Astrocyte of the spinal cord (primary cell): ENCODE measurements around the gene GRIN3B.
"Not testable (repeated sequence)": the region's sequence is repeated elsewhere in the genome, so short reads cannot be mapped to it uniquely, and the experiment has no call there.

Experiments used
- DNase-seq: peaks from one replicate; pipeline ENCODE4 v3.0.0; 2011; ENCODE audit warnings: low read depth, low spot score
- H3K4me3 ChIP-seq: 2 replicates; pipeline ENCODE4 v1.5.1; 2011; ENCODE audit warnings: low read depth, mild to moderate bottlenecking, low read length, moderate library complexity
- CTCF ChIP-seq: IDR thresholded peaks from 2 replicates; pipeline ENCODE4 v1.5.1; 2012; ENCODE audit warnings: low read depth, mild to moderate bottlenecking, low read length, inconsistent platforms
- in situ Hi-C: cut with HindIII; loops from 2 replicates; pipeline ENCODE4 v1.10.0; 2017; ENCODE audit warnings: low sequenced_read_pairs

Gene GRIN3B

GRCh38 chr19:955803-956765 lies 44.1 kb upstream of the GRIN3B start:
- in situ Hi-C loops: no loop called here
- no peak for TF ChIP-seq CTCF
- no peak for DNase-seq

GRCh38 chr19:956766-957440 lies 43.3 kb upstream of the GRIN3B start:
- in situ Hi-C loops: no loop called here
- no peak for TF ChIP-seq CTCF
- H3K4me3 ChIP-seq: no peak overlapping the region
- no peak for DNase-seq

More at GRCh38 chr19:955803-956765, 44.1 kb upstream of the GRIN3B start:
- no peak overlapping the region for H3K4me3 ChIP-seq

GRCh38 chr19:957578-957977 lies 42.6 kb upstream of the GRIN3B start:
- DNase-seq, in situ Hi-C loops: not testable (repeated sequence)

GRCh38 chr19:958967-959855 lies 41.0 kb upstream of the GRIN3B start:
- TF ChIP-seq CTCF: no peak
- no peak overlapping the region for H3K4me3 ChIP-seq
- peak; percentile 26 for DNase-seq
- in situ Hi-C loops: no loop called here

More at GRCh38 chr19:957578-957977, 42.6 kb upstream of the GRIN3B start:
- not testable (repeated sequence) for H3K4me3 ChIP-seq

- no peak overlapping the region for H3K4me3 ChIP-seq
- TF ChIP-seq CTCF: no peak
Observed at GRCh38 chr19:960020-960419, 40.2 kb upstream of the GRIN3B start.

GRCh38 chr19:960601-960938 lies 39.6 kb upstream of the GRIN3B start:
- no peak for TF ChIP-seq CTCF
- no peak for DNase-seq
- in situ Hi-C loops: no loop called here
- H3K4me3 ChIP-seq: no peak overlapping the region

More at GRCh38 chr19:960020-960419, 40.2 kb upstream of the GRIN3B start:
- in situ Hi-C loops: no loop called here
- no peak for DNase-seq
